Thyroid gland (tissue), 4 donors: ENCODE measurements around the gene SECTM1.

Source experiments
- POLR2A ChIP-seq, 2 donors: fragments of 450-650 bp; IDR thresholded peaks; one replicate each; pipeline ENCODE4 v1.6.1; 2017; ENCODE audit warnings: antibody characterized with exemption in 2 of 2, mild to moderate bottlenecking in 2 of 2, moderate library complexity in 1 of 2
- TF ChIP-seq, protein P1 (sequence below), 6 experiments: fragments of 200-600 bp in 3 of 6; fragments of 450-650 bp in 3 of 6; sonication (generic) in 3 of 6; IDR thresholded peaks; one replicate each; pipeline ENCODE4 v1.5.1; 2016 to 2019; ENCODE audit warnings: antibody characterized with exemption in 6 of 6, mild to moderate bottlenecking in 2 of 6, inconsistent platforms in 1 of 6, moderate library complexity in 1 of 6

DNA sequence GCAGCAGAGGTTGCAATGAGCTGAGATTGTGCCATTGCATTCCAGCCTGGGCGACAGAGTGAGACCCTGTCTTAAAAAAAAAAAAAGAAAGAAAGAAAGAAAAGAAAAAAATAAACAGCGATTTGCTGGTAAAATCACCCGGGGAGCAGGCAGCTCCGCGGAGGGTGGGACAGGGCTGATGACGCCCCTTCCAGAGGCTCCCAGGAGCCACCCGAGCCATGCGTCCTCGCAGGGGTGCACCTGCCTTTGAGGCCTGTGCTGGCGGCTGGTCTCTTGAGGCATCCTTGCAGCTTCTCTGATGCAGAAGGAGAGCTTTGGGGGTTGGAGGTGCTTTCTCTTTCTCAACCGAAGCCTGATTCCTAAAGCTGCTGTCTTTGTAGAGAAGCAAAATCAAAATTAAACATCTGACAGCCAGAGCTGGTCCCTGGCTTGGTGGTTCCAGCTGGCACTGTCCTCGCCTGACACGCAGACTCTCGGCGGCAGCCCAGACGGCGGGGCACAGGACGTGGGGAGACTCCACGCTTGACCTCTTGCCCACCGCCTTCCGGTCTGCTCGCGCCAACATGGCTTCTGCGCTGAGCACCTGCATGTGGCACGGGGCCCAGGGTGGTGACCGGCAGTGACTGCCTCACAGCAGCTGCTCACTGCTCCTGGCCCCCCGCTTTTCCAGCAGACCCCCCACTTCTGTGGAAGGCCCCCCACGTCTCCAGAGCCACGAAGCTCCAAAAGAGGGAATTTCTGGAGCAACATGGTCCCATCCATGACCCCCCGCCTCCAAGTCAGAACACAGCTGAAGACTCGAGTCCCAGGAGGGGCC is 44.6 kb upstream of the SECTM1 start:
- TF ChIP-seq, protein P1, sequence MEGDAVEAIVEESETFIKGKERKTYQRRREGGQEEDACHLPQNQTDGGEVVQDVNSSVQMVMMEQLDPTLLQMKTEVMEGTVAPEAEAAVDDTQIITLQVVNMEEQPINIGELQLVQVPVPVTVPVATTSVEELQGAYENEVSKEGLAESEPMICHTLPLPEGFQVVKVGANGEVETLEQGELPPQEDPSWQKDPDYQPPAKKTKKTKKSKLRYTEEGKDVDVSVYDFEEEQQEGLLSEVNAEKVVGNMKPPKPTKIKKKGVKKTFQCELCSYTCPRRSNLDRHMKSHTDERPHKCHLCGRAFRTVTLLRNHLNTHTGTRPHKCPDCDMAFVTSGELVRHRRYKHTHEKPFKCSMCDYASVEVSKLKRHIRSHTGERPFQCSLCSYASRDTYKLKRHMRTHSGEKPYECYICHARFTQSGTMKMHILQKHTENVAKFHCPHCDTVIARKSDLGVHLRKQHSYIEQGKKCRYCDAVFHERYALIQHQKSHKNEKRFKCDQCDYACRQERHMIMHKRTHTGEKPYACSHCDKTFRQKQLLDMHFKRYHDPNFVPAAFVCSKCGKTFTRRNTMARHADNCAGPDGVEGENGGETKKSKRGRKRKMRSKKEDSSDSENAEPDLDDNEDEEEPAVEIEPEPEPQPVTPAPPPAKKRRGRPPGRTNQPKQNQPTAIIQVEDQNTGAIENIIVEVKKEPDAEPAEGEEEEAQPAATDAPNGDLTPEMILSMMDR (IDR thresholded peaks at IDR 0.05), result no peak
- TF ChIP-seq POLR2A (IDR thresholded peaks at IDR 0.05), result no peak
